Testis (tissue), 2 donors: ENCODE data around the gene ITPK1.

ENCODE experiments used
- POLR2A ChIP-seq: fragments of 450-650 bp; IDR thresholded peaks from one replicate; pipeline ENCODE4 v1.6.1; 2017; ENCODE audit warnings: antibody characterized with exemption, mild to moderate bottlenecking, moderate library complexity
- TF ChIP-seq, protein P1 (sequence below), 3 experiments: fragments of 450-650 bp in 2 of 3; fragments of 200-600 bp in 1 of 3; sonication (generic) in 1 of 3; IDR thresholded peaks; one replicate each; pipeline ENCODE4 v1.5.1; 2016 to 2019; ENCODE audit warnings: antibody characterized with exemption in 3 of 3, mild to moderate bottlenecking in 2 of 3, moderate library complexity in 1 of 3

DNA sequence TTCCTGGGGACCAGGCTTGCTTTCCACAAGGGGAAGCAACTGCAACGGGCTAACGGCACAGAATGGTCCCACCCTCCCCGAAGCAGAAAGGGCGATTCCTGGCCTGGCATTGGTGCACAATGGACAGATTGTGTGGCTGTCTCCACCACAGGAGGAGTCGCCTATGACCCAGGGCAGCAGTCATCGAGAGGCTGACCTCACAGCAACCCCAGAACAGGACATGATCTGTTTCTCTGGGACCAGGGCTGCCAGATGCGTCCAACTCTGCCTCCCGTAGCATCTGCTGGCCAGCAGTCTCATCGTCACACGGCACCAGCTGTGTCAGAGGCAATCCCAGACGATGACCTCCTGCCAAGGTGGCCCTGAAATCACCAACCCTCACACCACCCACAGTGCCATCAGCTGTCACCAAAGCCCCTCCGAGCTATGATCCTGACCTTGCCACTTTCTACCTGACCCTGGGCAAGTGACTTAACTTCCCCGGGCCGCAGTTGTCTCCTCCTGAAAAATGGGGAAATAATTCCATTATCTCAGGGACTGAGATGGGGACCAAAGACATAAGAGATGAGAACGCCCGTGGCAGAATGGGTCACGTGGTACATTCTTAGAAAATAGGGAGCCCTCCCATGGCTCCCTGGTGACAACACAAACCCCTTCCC, 106.1 kb downstream of the ITPK1 start:
- TF ChIP-seq POLR2A, result no peak
- TF ChIP-seq, protein P1, sequence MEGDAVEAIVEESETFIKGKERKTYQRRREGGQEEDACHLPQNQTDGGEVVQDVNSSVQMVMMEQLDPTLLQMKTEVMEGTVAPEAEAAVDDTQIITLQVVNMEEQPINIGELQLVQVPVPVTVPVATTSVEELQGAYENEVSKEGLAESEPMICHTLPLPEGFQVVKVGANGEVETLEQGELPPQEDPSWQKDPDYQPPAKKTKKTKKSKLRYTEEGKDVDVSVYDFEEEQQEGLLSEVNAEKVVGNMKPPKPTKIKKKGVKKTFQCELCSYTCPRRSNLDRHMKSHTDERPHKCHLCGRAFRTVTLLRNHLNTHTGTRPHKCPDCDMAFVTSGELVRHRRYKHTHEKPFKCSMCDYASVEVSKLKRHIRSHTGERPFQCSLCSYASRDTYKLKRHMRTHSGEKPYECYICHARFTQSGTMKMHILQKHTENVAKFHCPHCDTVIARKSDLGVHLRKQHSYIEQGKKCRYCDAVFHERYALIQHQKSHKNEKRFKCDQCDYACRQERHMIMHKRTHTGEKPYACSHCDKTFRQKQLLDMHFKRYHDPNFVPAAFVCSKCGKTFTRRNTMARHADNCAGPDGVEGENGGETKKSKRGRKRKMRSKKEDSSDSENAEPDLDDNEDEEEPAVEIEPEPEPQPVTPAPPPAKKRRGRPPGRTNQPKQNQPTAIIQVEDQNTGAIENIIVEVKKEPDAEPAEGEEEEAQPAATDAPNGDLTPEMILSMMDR (IDR thresholded peaks at IDR 0.05), result no peak
